ENCODE data around the gene ZNF534.
"Not testable (repeated sequence)": the region's sequence is repeated elsewhere in the genome, so short reads cannot be mapped to it uniquely, and the experiment has no call there.

The ZNF534 gene

DNA sequence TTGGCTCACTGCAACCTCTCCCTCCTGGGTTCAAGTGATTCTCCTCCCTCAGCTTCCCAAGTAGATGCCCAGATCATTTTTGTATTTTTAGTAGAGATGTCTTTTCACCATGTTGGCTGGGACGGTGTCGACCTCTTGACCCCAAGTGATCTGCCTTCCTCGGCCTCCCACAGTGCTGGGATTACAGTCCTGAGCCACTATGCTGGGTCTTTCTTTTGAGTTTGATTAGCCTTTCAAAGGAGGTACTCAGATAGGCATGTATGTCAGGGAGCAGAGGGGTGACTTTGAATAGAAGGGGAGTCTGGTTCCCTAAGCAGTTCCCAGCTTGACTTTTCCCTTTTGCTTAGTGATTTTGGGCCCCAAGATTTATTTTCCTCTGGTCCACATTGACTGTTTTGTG, 71.5 kb downstream of the ZNF534 start:
- DNase-seq: not testable (repeated sequence)

- DNase-seq: not testable (repeated sequence)
These were observed 72.0 kb downstream of the ZNF534 start for GRCh38 chr19:52500991-52501390.
